ENCODE data around the gene KRTAP12-2. TPM values are rescaled to one million over a fixed set of nuclear protein-coding genes. Genes with fewer than 3 reads are reported as not detected.
"Not testable (repeated sequence)": the region's sequence is repeated elsewhere in the genome, so short reads cannot be mapped to it uniquely, and the experiment has no call there.

Gene KRTAP12-2
- polyA plus RNA-seq, 1 donor (not counting 4 experiments of a cell fraction or from before 2014, with no cell fraction given): not detected

GRCh38 chr21:44628707-44629391 lies 37.9 kb downstream of the KRTAP12-2 start:
- DNase-seq (ENCODE audit: low read depth, low spot score): no peak
- TF ChIP-seq CTCF (optimal IDR thresholded peaks at IDR 0.05 in 1 of 3, IDR thresholded peaks at IDR 0.05 in 1 of 3, conservative IDR thresholded peaks at IDR 0.05 in 1 of 3; ENCODE audit: extremely low read depth in 1 of 3, insufficient read depth in 2 of 3, low read length in 3 of 3) (no peak), EZH2 (IDR thresholded peaks at IDR 0.05; ENCODE audit: low read length) (no peak)
- no peaks in the 10 kb centered on the region for H3K4me1 ChIP-seq (ENCODE audit: control insufficient read depth, extremely low read depth, insufficient read depth, low read length)
- H3K4me3 ChIP-seq (ENCODE audit: control insufficient read depth in 2 of 3, extremely low read depth in 1 of 3, insufficient read depth in 2 of 3, low read depth in 1 of 3, low read length in 3 of 3): no peak overlapping the region
- H3K27ac ChIP-seq (ENCODE audit: control insufficient read depth, insufficient read depth, low read length): no peak overlapping the region
- FAIRE-seq: no peak
- peaks cover 10% of the 10 kb centered on the region for H3K9me3 ChIP-seq (ENCODE audit: control insufficient read depth, low read depth, low read length)
- no peaks in the 10 kb centered on the region for H3K27me3 ChIP-seq (ENCODE audit: control insufficient read depth, extremely low read depth, insufficient read depth, low read length)
- no peak overlapping the region for H3K4me2 ChIP-seq (ENCODE audit: control insufficient read depth, extremely low read depth, insufficient read depth, low read depth, low read length)
- dilution Hi-C loops (cut with MboI; ENCODE audit: extremely low pct_ligation_motif_present, low sequenced_read_pairs): no loop called here
- H3K79me2 ChIP-seq (ENCODE audit: control insufficient read depth, insufficient read depth, low read length): no peaks in the 10 kb centered on the region
- H4K20me1 ChIP-seq (ENCODE audit: control insufficient read depth, extremely low read depth, insufficient read depth, low read length): no peaks in the 10 kb centered on the region
- H3K36me3 ChIP-seq (ENCODE audit: control insufficient read depth in 2 of 2, extremely low read depth in 1 of 2, insufficient read depth in 2 of 2, low read length in 2 of 2): no peaks in the 10 kb centered on the region
- H2AFZ ChIP-seq (ENCODE audit: control insufficient read depth, low read length): no peak overlapping the region
- H3K9me1 ChIP-seq (ENCODE audit: control insufficient read depth, extremely low read depth, insufficient read depth, low read length): no peaks in the 10 kb centered on the region
- no peak overlapping the region for H3K9ac ChIP-seq (ENCODE audit: control insufficient read depth, extremely low read depth, insufficient read depth, low read length)

GRCh38 chr21:44627831-44628233 lies 38.9 kb downstream of the KRTAP12-2 start:
- FAIRE-seq; dilution Hi-C loops (cut with MboI; ENCODE audit: extremely low pct_ligation_motif_present, low sequenced_read_pairs): not testable (repeated sequence)
- peaks cover 13% of the 10 kb centered on the region for H3K9me3 ChIP-seq (ENCODE audit: control insufficient read depth, low read depth, low read length)

GRCh38 chr21:44627181-44627822 lies 39.4 kb downstream of the KRTAP12-2 start:
- dilution Hi-C loops (cut with MboI; ENCODE audit: extremely low pct_ligation_motif_present, low sequenced_read_pairs); FAIRE-seq: not testable (repeated sequence)

More at GRCh38 chr21:44627831-44628233, 38.9 kb downstream of the KRTAP12-2 start:
- not testable (repeated sequence) for H3K4me1 ChIP-seq (ENCODE audit: control insufficient read depth, extremely low read depth, insufficient read depth, low read length); DNase-seq (ENCODE audit: low read depth, low spot score); H3K27me3 ChIP-seq (ENCODE audit: control insufficient read depth, extremely low read depth, insufficient read depth, low read length); H3K4me3 ChIP-seq (ENCODE audit: control insufficient read depth in 2 of 3, extremely low read depth in 1 of 3, insufficient read depth in 2 of 3, low read depth in 1 of 3, low read length in 3 of 3); H2AFZ ChIP-seq (ENCODE audit: control insufficient read depth, low read length); H3K9me1 ChIP-seq (ENCODE audit: control insufficient read depth, extremely low read depth, insufficient read depth, low read length); H4K20me1 ChIP-seq (ENCODE audit: control insufficient read depth, extremely low read depth, insufficient read depth, low read length); H3K9ac ChIP-seq (ENCODE audit: control insufficient read depth, extremely low read depth, insufficient read depth, low read length); H3K36me3 ChIP-seq (ENCODE audit: control insufficient read depth in 2 of 2, extremely low read depth in 1 of 2, insufficient read depth in 2 of 2, low read length in 2 of 2); H3K27ac ChIP-seq (ENCODE audit: control insufficient read depth, insufficient read depth, low read length); H3K79me2 ChIP-seq (ENCODE audit: control insufficient read depth, insufficient read depth, low read length); H3K4me2 ChIP-seq (ENCODE audit: control insufficient read depth, extremely low read depth, insufficient read depth, low read depth, low read length)

More at GRCh38 chr21:44627181-44627822, 39.4 kb downstream of the KRTAP12-2 start:
- not testable (repeated sequence) for H3K9me1 ChIP-seq (ENCODE audit: control insufficient read depth, extremely low read depth, insufficient read depth, low read length); H3K79me2 ChIP-seq (ENCODE audit: control insufficient read depth, insufficient read depth, low read length); H4K20me1 ChIP-seq (ENCODE audit: control insufficient read depth, extremely low read depth, insufficient read depth, low read length); DNase-seq (ENCODE audit: low read depth, low spot score); H3K9ac ChIP-seq (ENCODE audit: control insufficient read depth, extremely low read depth, insufficient read depth, low read length); H3K4me2 ChIP-seq (ENCODE audit: control insufficient read depth, extremely low read depth, insufficient read depth, low read depth, low read length); H3K4me1 ChIP-seq (ENCODE audit: control insufficient read depth, extremely low read depth, insufficient read depth, low read length); H3K4me3 ChIP-seq (ENCODE audit: control insufficient read depth in 2 of 3, extremely low read depth in 1 of 3, insufficient read depth in 2 of 3, low read depth in 1 of 3, low read length in 3 of 3); H3K36me3 ChIP-seq (ENCODE audit: control insufficient read depth in 2 of 2, extremely low read depth in 1 of 2, insufficient read depth in 2 of 2, low read length in 2 of 2); H3K27ac ChIP-seq (ENCODE audit: control insufficient read depth, insufficient read depth, low read length); H3K27me3 ChIP-seq (ENCODE audit: control insufficient read depth, extremely low read depth, insufficient read depth, low read length); H2AFZ ChIP-seq (ENCODE audit: control insufficient read depth, low read length)
- H3K9me3 ChIP-seq (ENCODE audit: control insufficient read depth, low read depth, low read length): peaks cover 14% of the 10 kb centered on the region
